ENCODE results near the gene RAD51B.

GRCh38 chr14:68286667-68287066 is 467.1 kb downstream of the RAD51B start:
- no peak for TF ChIP-seq POLR2A (IDR thresholded peaks at IDR 0.05)
- TF ChIP-seq CTCF (IDR thresholded peaks at IDR 0.05) = no peak
- TF ChIP-seq POLR2AphosphoS5 (IDR thresholded peaks at IDR 0.05) = no peak
